GM12864 (cell line): ENCODE results near the gene RB1.
"Not testable (repeated sequence)": the region's sequence is repeated elsewhere in the genome, so short reads cannot be mapped to it uniquely, and the experiment has no call there.

Experiments
- DNase-seq: peaks from one replicate; pipeline ENCODE4 v3.0.0-alpha.2; 2011; ENCODE audit warnings: low read depth
- H3K4me3 ChIP-seq: 2 replicates; pipeline ENCODE4 v1.5.1; 2011; ENCODE audit warnings: mild to moderate bottlenecking, low read depth, low read length, control low read depth
- CTCF ChIP-seq: IDR thresholded peaks from 2 replicates; pipeline ENCODE4 v1.5.1; 2011; ENCODE audit warnings: low read depth, mild to moderate bottlenecking, moderate library complexity, low read length, control low read depth, inconsistent platforms; ENCODE audit errors: missing control alignments

Gene RB1

GRCh38 chr13:48412881-48413351 lies 109.4 kb downstream of the RB1 start, which contains the start of gene LPAR6:
TSS of gene LPAR6 (minus strand) at chr13:48413113. CDS start at chr13:48412423, 690 bp downstream.
- TF ChIP-seq CTCF = no peak
- no peak for DNase-seq
- H3K4me3 ChIP-seq = no peak within 1 kb of the TSS

GRCh38 chr13:48414501-48414900 lies 111.0 kb downstream of the RB1 start:
- H3K4me3 ChIP-seq = no peak overlapping the region
- no peak for DNase-seq
- no peak for TF ChIP-seq CTCF

DNA sequence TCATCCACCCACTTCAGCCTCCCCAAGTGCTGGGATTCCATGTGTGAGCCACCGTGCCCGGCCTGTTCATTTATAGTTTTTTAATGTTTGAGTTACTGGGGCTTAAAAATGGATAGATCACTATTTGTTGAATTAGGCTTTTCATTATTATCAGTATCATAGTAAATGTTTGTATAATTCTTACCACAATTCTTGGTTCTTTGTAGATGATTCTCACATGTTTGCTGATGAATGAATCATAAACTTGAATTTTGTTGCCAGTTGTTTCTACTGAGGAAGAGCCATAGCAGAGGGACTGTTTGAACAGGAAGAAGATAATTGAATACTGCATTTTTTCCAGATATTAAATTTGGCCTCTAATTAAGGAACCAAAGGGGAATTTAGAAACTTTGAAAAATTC lies 112.0 kb downstream of the RB1 start:
- H3K4me3 ChIP-seq = no peak overlapping the region
- DNase-seq = no peak
- no peak for TF ChIP-seq CTCF

GRCh38 chr13:48422003-48422402 lies 118.5 kb downstream of the RB1 start:
- not testable (repeated sequence) for DNase-seq, H3K4me3 ChIP-seq

DNA sequence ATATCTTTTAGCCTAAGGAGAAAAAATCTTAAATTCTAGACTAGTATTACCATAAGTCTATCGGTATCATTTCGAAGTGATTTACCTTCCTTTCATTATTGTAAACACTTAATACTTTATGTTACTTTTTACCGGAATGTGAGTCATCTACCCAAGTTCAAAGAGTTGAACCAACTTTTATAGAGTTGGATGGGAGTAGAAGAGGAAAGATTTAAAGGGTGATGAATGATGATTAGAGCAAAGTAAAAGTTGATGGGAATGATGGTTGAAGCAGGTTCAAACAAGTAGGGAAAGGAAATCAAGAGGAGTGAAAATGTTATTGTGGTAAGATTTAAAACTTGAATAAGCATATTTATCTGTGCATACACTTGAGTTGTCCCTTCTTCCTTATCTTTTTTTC lies 120.7 kb downstream of the RB1 start:
- no peak for TF ChIP-seq CTCF
- no peak for DNase-seq

GRCh38 chr13:48426052-48426451 lies 122.5 kb downstream of the RB1 start:
- TF ChIP-seq CTCF = no peak
- no peak for DNase-seq
- H3K4me3 ChIP-seq = no peak overlapping the region

More for the DNA sequence above, 120.7 kb downstream of the RB1 start:
- H3K4me3 ChIP-seq = no peak overlapping the region

GRCh38 chr13:48426755-48427298 lies 123.3 kb downstream of the RB1 start:
- DNase-seq, H3K4me3 ChIP-seq: not testable (repeated sequence)

- no peak for DNase-seq
- H3K4me3 ChIP-seq = no peak overlapping the region
- TF ChIP-seq CTCF = no peak
These were observed 125.5 kb downstream of the RB1 start for GRCh38 chr13:48429036-48429435.
